ENCODE data around the gene DTNA. TPM values are rescaled to one million over a fixed set of nuclear protein-coding genes. Genes with fewer than 3 reads are reported as not detected.

Gene DTNA
- total and polyA plus RNA-seq, 2 of the 8 experiments (the other 6 are each of a cell fraction or from before 2014, with no cell fraction given), result 30.2 to 32.7 TPM

DNA sequence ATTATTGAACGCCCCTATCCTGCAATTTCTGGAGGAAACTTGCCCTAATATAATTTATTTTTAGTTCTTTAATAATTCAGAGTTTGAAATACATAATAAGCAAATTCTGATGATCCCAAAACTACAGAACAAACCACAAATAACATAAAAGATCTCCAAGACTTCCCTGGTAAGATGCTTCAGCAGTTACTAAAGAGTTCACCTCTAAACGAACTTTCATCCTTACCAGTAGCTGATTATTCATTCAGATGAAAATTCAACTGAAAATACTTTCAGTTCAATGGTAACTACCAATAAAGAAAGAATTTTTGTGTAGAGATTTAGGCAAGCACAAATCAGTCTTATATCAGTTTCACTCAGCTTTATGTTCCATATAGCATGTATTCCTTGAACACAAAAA, 201.0 kb downstream of the DTNA start:
- no peak overlapping the region for H2BK120ac ChIP-seq (replicated peaks; ENCODE audit: low read depth, low read length)
- peaks cover 5 to 6% of the 10 kb centered on the region in 2 experiments; a peak in 3 of 4 replicates for H3K9me3 ChIP-seq (ENCODE audit: insufficient read depth in 2 of 2, low read depth in 1 of 2, low read length in 1 of 2)
- no peaks in the 10 kb centered on the region for H3K27me3 ChIP-seq (replicated peaks in 1 of 4; ENCODE audit: control insufficient read depth in 3 of 4, extremely low read depth in 1 of 4, insufficient read depth in 3 of 4, low read length in 3 of 4)
- no peak for TF ChIP-seq TCF12 (IDR thresholded peaks at IDR 0.05; ENCODE audit: low read depth, low read length)
- no peak for TF ChIP-seq TAF1 (IDR thresholded peaks at IDR 0.05; ENCODE audit: low read depth, low read length)
- no peak for TF ChIP-seq NRF1 (IDR thresholded peaks at IDR 0.05; ENCODE audit: low read depth, low read length)
- TF ChIP-seq POLR2A (IDR thresholded peaks at IDR 0.05; ENCODE audit: control extremely low read depth in 1 of 2, low read depth in 2 of 2, low read length in 2 of 2), result no peak
- no peak for TF ChIP-seq GABPA (IDR thresholded peaks at IDR 0.05; ENCODE audit: borderline replicate concordance, insufficient read depth, low read length)
- no peak for TF ChIP-seq ASH2L (IDR thresholded peaks at IDR 0.05; ENCODE audit: low read length)
- no peak for TF ChIP-seq EGR1 (IDR thresholded peaks at IDR 0.05; ENCODE audit: borderline replicate concordance, low read depth, low read length)
- no peak for TF ChIP-seq EZH2 (IDR thresholded peaks at IDR 0.05; ENCODE audit: low read depth, low read length, severe bottlenecking)
- TF ChIP-seq CREB1 (IDR thresholded peaks at IDR 0.05), result no peak
- TF ChIP-seq BCL11A (IDR thresholded peaks at IDR 0.05; ENCODE audit: low read depth in 2 of 2, low read length in 2 of 2), result no peak
- no peak for TF ChIP-seq SP2 (IDR thresholded peaks at IDR 0.05; ENCODE audit: low read length)
- TF ChIP-seq CTBP2 (IDR thresholded peaks at IDR 0.05; ENCODE audit: borderline replicate concordance, insufficient read depth, insufficient read length, low read length), result no peak
- no peak for TF ChIP-seq TAF7 (optimal IDR thresholded peaks at IDR 0.05; ENCODE audit: borderline replicate concordance, low read depth, low read length)
- DNase-seq (ENCODE audit: low read depth in 1 of 2, low spot score in 2 of 2) (no peak), FAIRE-seq (no peak)
- no peaks in the 10 kb centered on the region for H3K79me1 ChIP-seq (ENCODE audit: low read depth, low read length)
- H2AFZ ChIP-seq (ENCODE audit: low read length), result no peak overlapping the region
- H3K23ac ChIP-seq (ENCODE audit: insufficient read length), result no peak overlapping the region
- no peaks in the 10 kb centered on the region for H3K79me2 ChIP-seq (ENCODE audit: control insufficient read depth in 1 of 2, insufficient read depth in 2 of 2, low read length in 2 of 2)
- H3K27ac ChIP-seq (ENCODE audit: low read depth, low read length), result no peak overlapping the region
- no peak overlapping the region for H4K8ac ChIP-seq (ENCODE audit: extremely low read depth, insufficient read depth, low read length)
- no peak overlapping the region for H3K4ac ChIP-seq (replicated peaks; ENCODE audit: insufficient read length, low read depth, low read length)
- no peak overlapping the region for H2BK15ac ChIP-seq (ENCODE audit: low read length)
- H3K56ac ChIP-seq (replicated peaks; ENCODE audit: insufficient read length, low read depth, low read length), result no peak overlapping the region
- no peak overlapping the region for H2BK5ac ChIP-seq (ENCODE audit: low read depth, low read length)
- no peak overlapping the region for H2BK20ac ChIP-seq (ENCODE audit: low read length)
- H4K91ac ChIP-seq (replicated peaks; ENCODE audit: insufficient read length, low read length), result no peak overlapping the region
- ChIA-PET POLR2A (ENCODE audit: partially characterized antibody) (no interaction called here), CTCF (ENCODE audit: partially characterized antibody) (interaction anchor here (2.8 kb wide), 1 partner anchor 30 kb away, joined by 7 read pairs; no protein-coding TSS in a partner anchor)
- H3K9ac ChIP-seq (replicated peaks in 1 of 4; ENCODE audit: extremely low read depth in 1 of 4, low read depth in 3 of 4, low read length in 3 of 4), result no peak overlapping the region
- no peak overlapping the region for H3K14ac ChIP-seq (ENCODE audit: insufficient read length)
- 83% methylated on average over 2 of the region's 2 CpGs; no CpG with 5 or more reads in 1 of the 2 experiments for WGBS, 2 experiments (ENCODE audit: extremely low coverage in 1 of 2, insufficient coverage in 1 of 2, insufficient read length in 1 of 2, insufficient replicate concordance in 2 of 2, low coverage in 1 of 2, low lambda C conversion rate in 2 of 2, missing lambda C conversion rate in 1 of 2)
- no peak overlapping the region for H3K4me2 ChIP-seq (ENCODE audit: insufficient read depth in 1 of 2, low read depth in 2 of 2, low read length in 2 of 2)
- no peaks in the 10 kb centered on the region for H3K23me2 ChIP-seq (ENCODE audit: low read depth, low read length)
- H3K4me1 ChIP-seq (replicated peaks in 1 of 4; ENCODE audit: control insufficient read depth in 3 of 4, insufficient read depth in 4 of 4, low read length in 3 of 4), result no peaks in the 10 kb centered on the region
- no peak overlapping the region for H2BK12ac ChIP-seq (ENCODE audit: low read depth, low read length)
- no peak overlapping the region for H2AK5ac ChIP-seq (ENCODE audit: low read depth, low read length)
- no peak overlapping the region for H3K18ac ChIP-seq (ENCODE audit: extremely low read depth, low read length)
- no peaks in the 10 kb centered on the region for H4K20me1 ChIP-seq (replicated peaks in 1 of 2; ENCODE audit: control insufficient read depth in 1 of 2, insufficient read depth in 2 of 2, low read length in 2 of 2)
- H3K4me3 ChIP-seq (ENCODE audit: extremely low read depth in 1 of 4, insufficient read depth in 2 of 4, low read depth in 3 of 4, low read length in 4 of 4), result no peak overlapping the region
- H4K5ac ChIP-seq (ENCODE audit: insufficient read length, low read depth, low read length), result no peak overlapping the region
- no peaks in the 10 kb centered on the region for H3K36me3 ChIP-seq (ENCODE audit: control insufficient read depth in 2 of 4, insufficient read depth in 4 of 4, low read length in 3 of 4)
